ENCODE data around the gene ZNF408.
A peak's percentile ranks its signal among the peaks of the same experiment; 100 is the strongest.
"Not testable (repeated sequence)": the region's sequence is repeated elsewhere in the genome, so short reads cannot be mapped to it uniquely, and the experiment has no call there.

Gene ZNF408
- 1.4 to 9.8 (median 6.2) reads per million in 17 experiments for total RNA-seq

GRCh38 chr11:46700241-46701077 lies at the start of gene ZNF408, which contains the start of gene ARHGAP1:
ZNF408 (plus strand) TSS chr11:46701031; CDS start chr11:46701048, 17 bp downstream.
ARHGAP1 (minus strand) TSS chr11:46700619; CDS start chr11:46696107, 4,512 bp downstream.
- DNase-seq = peak; percentile 98 to 100 (median 99)

- DNase-seq = no peak
Measured at GRCh38 chr11:46655631-46656030, 45.2 kb upstream of the ZNF408 start.

- no peak for DNase-seq
Measured at GRCh38 chr11:46657186-46657585, 43.6 kb upstream of the ZNF408 start.

- no peak for DNase-seq
Measured at GRCh38 chr11:46658259-46658658, 42.6 kb upstream of the ZNF408 start.

- peak; percentile 26 to 57 (median 50) for DNase-seq
Measured at GRCh38 chr11:46659908-46660307, 40.9 kb upstream of the ZNF408 start.

GRCh38 chr11:46661836-46662235 lies 39.0 kb upstream of the ZNF408 start:
- no peak for DNase-seq

GRCh38 chr11:46662366-46662765 lies 38.5 kb upstream of the ZNF408 start:
- no peak for DNase-seq

- no peak for DNase-seq
Measured at GRCh38 chr11:46663277-46663940, 37.4 kb upstream of the ZNF408 start.

GRCh38 chr11:46664612-46665011 lies 36.2 kb upstream of the ZNF408 start:
- DNase-seq = no peak

- no peak for DNase-seq
Measured at GRCh38 chr11:46665356-46665755, 35.5 kb upstream of the ZNF408 start.

- no peak for DNase-seq
Measured at GRCh38 chr11:46666516-46666915, 34.3 kb upstream of the ZNF408 start.

- DNase-seq = no peak
Measured at GRCh38 chr11:46667043-46667481, 33.8 kb upstream of the ZNF408 start.

- no peak for DNase-seq
Measured at GRCh38 chr11:46668480-46669085, 32.2 kb upstream of the ZNF408 start.

GRCh38 chr11:46669711-46670139 lies 31.1 kb upstream of the ZNF408 start:
- DNase-seq = peak; percentile 30 to 55 (median 44)

- DNase-seq = not testable (repeated sequence)
Measured at GRCh38 chr11:46670521-46670920, 30.3 kb upstream of the ZNF408 start.

- DNase-seq = no peak
Measured at GRCh38 chr11:46671958-46672315, 28.9 kb upstream of the ZNF408 start.

GRCh38 chr11:46672381-46672839 lies 28.4 kb upstream of the ZNF408 start:
- peak; percentile 23 to 47 (median 46) for DNase-seq

GRCh38 chr11:46673713-46674462 lies 26.9 kb upstream of the ZNF408 start:
- DNase-seq = no peak

GRCh38 chr11:46674463-46675287 lies 26.2 kb upstream of the ZNF408 start:
- DNase-seq = peak; percentile 9 to 61 (median 46)

- DNase-seq = peak in 2 of 4 experiments; percentile 33 to 59
Measured at GRCh38 chr11:46675288-46675851, 25.5 kb upstream of the ZNF408 start.

- DNase-seq = no peak
Measured at GRCh38 chr11:46675949-46676348, 24.9 kb upstream of the ZNF408 start.

All from suppressor macrophage (primary cell).